Measurements from ENCODE around the gene ATG13. TPM values are rescaled to one million over a fixed set of nuclear protein-coding genes. Genes with fewer than 3 reads are reported as not detected.

The ATG13 gene
- total RNA-seq, 5 donors from 2014 or later (not counting 1 experiment from before 2014, with no cell fraction given), result 91.8 to 115 (median 102) TPM

GRCh38 chr11:46673713-46674462, 56.5 kb downstream of the ATG13 start:
- H3K4me3 Mint-ChIP-seq, result peak overlapping the region in 1 of 3 donors; percentile 70
- no peak overlapping the region for H3K4me3 ChIP-seq (ENCODE audit: control insufficient read depth in 1 of 2, extremely low read depth in 1 of 2, low read length in 1 of 2)
- H3K4me1 Mint-ChIP-seq, result peaks cover 82 to 87% (median 84%) of the 10 kb centered on the region in 3 donors
- peaks cover 41% of the 10 kb centered on the region for H3K36me3 Mint-ChIP-seq
- no peak for DNase-seq
- WGBS (ENCODE audit: insufficient coverage), result 95% methylated on average over 4 of the region's 6 CpGs
- ATAC-seq (replicated peaks in 1 of 4), result no peak
- H3K27me3 ChIP-seq (replicated peaks in 1 of 2; ENCODE audit: control insufficient read depth in 2 of 2, extremely low read depth in 1 of 2, insufficient read depth in 2 of 2, low read length in 1 of 2), result no peaks in the 10 kb centered on the region
- H3K9me3 ChIP-seq, result no peaks in the 10 kb centered on the region
- peak overlapping the region; percentile 80 for H3K27ac ChIP-seq (ENCODE audit: low read length)
- ChIA-PET POLR2A (interaction anchor here in 1 of 2 donors (0.6 to 1.2 kb wide), 2 partner anchors 40 to 58 kb away, joined by 3 to 6 read pairs; no protein-coding TSS in a partner anchor), CTCF (interaction anchor here in 1 of 2 donors (1.3 kb wide), 1 partner anchor 10 kb away, joined by 3 read pairs; no protein-coding TSS in a partner anchor)
- H3K27me3 Mint-ChIP-seq, result no peaks in the 10 kb centered on the region
- H3K36me3 ChIP-seq (ENCODE audit: control insufficient read depth in 2 of 2, extremely low read depth in 1 of 2, insufficient read depth in 1 of 2, low read length in 1 of 2), result peaks cover 3 to 45% of the 10 kb centered on the region in 2 donors
- H3K27ac Mint-ChIP-seq, result peak overlapping the region; percentile 96 to 97
- H3K4me1 ChIP-seq (ENCODE audit: control insufficient read depth in 1 of 2, extremely low read depth in 1 of 2, insufficient read depth in 2 of 2, low read length in 2 of 2), result peaks cover 64 to 88% of the 10 kb centered on the region in 2 experiments
- no peaks in the 10 kb centered on the region for H3K9me3 Mint-ChIP-seq

- 39% methylated on average over 7 of the region's 12 CpGs for WGBS (ENCODE audit: insufficient coverage)
- Mint-ChIP-seq H3K9me3 (no peaks in the 10 kb centered on the region), H3K4me1 (peaks cover 74 to 81% (median 78%) of the 10 kb centered on the region in 3 donors), H3K36me3 (peaks cover 38% of the 10 kb centered on the region), H3K27ac (peak overlapping the region; percentile 96 to 97), H3K27me3 (no peaks in the 10 kb centered on the region), H3K4me3 (peak overlapping the region in 1 of 3 donors; percentile 67)
- ChIA-PET CTCF (interaction anchor here (0.6 to 1.3 kb wide), 3 partner anchors 9 to 83 kb away, joined by 3 to 4 read pairs (median 3); no protein-coding TSS in a partner anchor), POLR2A (interaction anchor here in 1 of 2 donors (0.6 to 1.2 kb wide), 2 partner anchors 41 to 59 kb away, joined by 3 to 6 read pairs; no protein-coding TSS in a partner anchor)
- DNase-seq (peak in 28 of 35 experiments; percentile 5 to 52 (median 22)), ATAC-seq (replicated peaks in 1 of 4) (peak; percentile 36 to 61 (median 55))
- H3K4me3 ChIP-seq (ENCODE audit: control insufficient read depth in 1 of 2, extremely low read depth in 1 of 2, low read length in 1 of 2), result peak overlapping the region in 1 of 2 donors; percentile 29
- peak overlapping the region; percentile 80 for H3K27ac ChIP-seq (ENCODE audit: low read length)
- H3K27me3 ChIP-seq (replicated peaks in 1 of 2; ENCODE audit: control insufficient read depth in 2 of 2, extremely low read depth in 1 of 2, insufficient read depth in 2 of 2, low read length in 1 of 2), result no peaks in the 10 kb centered on the region
- peaks cover 60 to 83% of the 10 kb centered on the region in 2 experiments for H3K4me1 ChIP-seq (ENCODE audit: control insufficient read depth in 1 of 2, extremely low read depth in 1 of 2, insufficient read depth in 2 of 2, low read length in 2 of 2)
- peaks cover 5 to 45% of the 10 kb centered on the region in 2 donors for H3K36me3 ChIP-seq (ENCODE audit: control insufficient read depth in 2 of 2, extremely low read depth in 1 of 2, insufficient read depth in 1 of 2, low read length in 1 of 2)
- no peaks in the 10 kb centered on the region for H3K9me3 ChIP-seq
Measured at GRCh38 chr11:46674463-46675287, 57.3 kb downstream of the ATG13 start.

- Histone ChIP-seq H3K4me1 (ENCODE audit: control insufficient read depth in 1 of 2, extremely low read depth in 1 of 2, insufficient read depth in 2 of 2, low read length in 2 of 2) (peaks cover 56 to 76% of the 10 kb centered on the region in 2 experiments), H3K9me3 (no peaks in the 10 kb centered on the region), H3K36me3 (ENCODE audit: control insufficient read depth in 2 of 2, extremely low read depth in 1 of 2, insufficient read depth in 1 of 2, low read length in 1 of 2) (peaks cover 10 to 50% of the 10 kb centered on the region in 2 donors), H3K4me3 (ENCODE audit: control insufficient read depth in 1 of 2, extremely low read depth in 1 of 2, low read length in 1 of 2) (peak overlapping the region in 1 of 2 donors; percentile 29), H3K27me3 (replicated peaks in 1 of 2; ENCODE audit: control insufficient read depth in 2 of 2, extremely low read depth in 1 of 2, insufficient read depth in 2 of 2, low read length in 1 of 2) (no peaks in the 10 kb centered on the region), H3K27ac (ENCODE audit: low read length) (peak overlapping the region; percentile 80)
- no peak for DNase-seq
- Mint-ChIP-seq H3K4me3 (peak overlapping the region in 1 of 3 donors; percentile 67), H3K9me3 (no peaks in the 10 kb centered on the region), H3K4me1 (peaks cover 67 to 75% (median 73%) of the 10 kb centered on the region in 3 donors), H3K36me3 (peaks cover 36% of the 10 kb centered on the region), H3K27ac (peak overlapping the region; percentile 96 to 97), H3K27me3 (no peaks in the 10 kb centered on the region)
- ChIA-PET CTCF (interaction anchor here (0.7 to 1.3 kb wide), 2 partner anchors 9 to 48 kb away, joined by 3 read pairs; no protein-coding TSS in a partner anchor), POLR2A (interaction anchor here in 1 of 2 donors (1.2 kb wide), 1 partner anchor 41 kb away, joined by 6 read pairs; no protein-coding TSS in a partner anchor)
- 88% methylated on average over 3 of the region's 4 CpGs for WGBS (ENCODE audit: insufficient coverage)
- no peak for ATAC-seq (replicated peaks in 1 of 4)
Measured at GRCh38 chr11:46675288-46675851, 58.0 kb downstream of the ATG13 start.

- Mint-ChIP-seq H3K4me3 (peak overlapping the region in 1 of 3 donors; percentile 67), H3K27ac (peak overlapping the region; percentile 96 to 97), H3K9me3 (no peaks in the 10 kb centered on the region), H3K27me3 (no peaks in the 10 kb centered on the region), H3K36me3 (peaks cover 38% of the 10 kb centered on the region), H3K4me1 (peaks cover 61 to 69% (median 68%) of the 10 kb centered on the region in 3 donors)
- no peak for DNase-seq
- ATAC-seq (replicated peaks in 1 of 4), result no peak
- no peaks in the 10 kb centered on the region for H3K9me3 ChIP-seq
- peaks cover 52 to 71% of the 10 kb centered on the region in 2 experiments for H3K4me1 ChIP-seq (ENCODE audit: control insufficient read depth in 1 of 2, extremely low read depth in 1 of 2, insufficient read depth in 2 of 2, low read length in 2 of 2)
- ChIA-PET POLR2A (no interaction called here), CTCF (interaction anchor here in 1 of 2 donors (0.7 kb wide), 1 partner anchor 120 kb away, joined by 4 read pairs; no protein-coding TSS in a partner anchor)
- H3K4me3 ChIP-seq (ENCODE audit: control insufficient read depth in 1 of 2, extremely low read depth in 1 of 2, low read length in 1 of 2), result no peak overlapping the region
- H3K27ac ChIP-seq (ENCODE audit: low read length), result peak overlapping the region; percentile 80
- no peaks in the 10 kb centered on the region for H3K27me3 ChIP-seq (replicated peaks in 1 of 2; ENCODE audit: control insufficient read depth in 2 of 2, extremely low read depth in 1 of 2, insufficient read depth in 2 of 2, low read length in 1 of 2)
- WGBS (ENCODE audit: insufficient coverage), result no CpG with 5 or more reads among the region's 7 CpGs
- H3K36me3 ChIP-seq (ENCODE audit: control insufficient read depth in 2 of 2, extremely low read depth in 1 of 2, insufficient read depth in 1 of 2, low read length in 1 of 2), result peaks cover 13 to 55% of the 10 kb centered on the region in 2 donors
Measured at GRCh38 chr11:46675949-46676348, 58.6 kb downstream of the ATG13 start.

- H3K4me3 ChIP-seq (ENCODE audit: control insufficient read depth in 1 of 2, extremely low read depth in 1 of 2, low read length in 1 of 2), result no peak overlapping the region
- peak overlapping the region in 1 of 3 donors; percentile 13 for H3K4me3 Mint-ChIP-seq
- peaks cover 16 to 62% of the 10 kb centered on the region in 2 donors for H3K36me3 ChIP-seq (ENCODE audit: control insufficient read depth in 2 of 2, extremely low read depth in 1 of 2, insufficient read depth in 1 of 2, low read length in 1 of 2)
- no peak overlapping the region for H3K27ac ChIP-seq (ENCODE audit: low read length)
- peak overlapping the region; percentile 40 to 72 for H3K27ac Mint-ChIP-seq
- peaks cover 50 to 64% of the 10 kb centered on the region in 2 experiments for H3K4me1 ChIP-seq (ENCODE audit: control insufficient read depth in 1 of 2, extremely low read depth in 1 of 2, insufficient read depth in 2 of 2, low read length in 2 of 2)
- peaks cover 55 to 63% (median 61%) of the 10 kb centered on the region in 3 donors for H3K4me1 Mint-ChIP-seq
- H3K27me3 ChIP-seq (replicated peaks in 1 of 2; ENCODE audit: control insufficient read depth in 2 of 2, extremely low read depth in 1 of 2, insufficient read depth in 2 of 2, low read length in 1 of 2), result no peaks in the 10 kb centered on the region
- H3K27me3 Mint-ChIP-seq, result no peaks in the 10 kb centered on the region
- H3K9me3 ChIP-seq, result no peaks in the 10 kb centered on the region
- POLR2A ChIA-PET, result no interaction called here
- H3K9me3 Mint-ChIP-seq, result no peaks in the 10 kb centered on the region
- peaks cover 37% of the 10 kb centered on the region for H3K36me3 Mint-ChIP-seq
- 68% methylated on average over 8 of the region's 15 CpGs for WGBS (ENCODE audit: insufficient coverage)
- ATAC-seq (replicated peaks in 1 of 4) (no peak), DNase-seq (peak in 1 of 35 experiments; percentile 26)
- CTCF ChIA-PET, result interaction anchor here in 1 of 2 donors (0.7 kb wide), 1 partner anchor 120 kb away, joined by 4 read pairs; no protein-coding TSS in a partner anchor
Measured at GRCh38 chr11:46676436-46677158, 59.2 kb downstream of the ATG13 start.
